Measurements from ENCODE around the gene DENND2D. TPM values are rescaled to one million over a fixed set of nuclear protein-coding genes. Genes with fewer than 3 reads are reported as not detected.

Gene DENND2D
- total RNA-seq, 1 experiment from 2014 or later: not detected

- DNase-seq (ENCODE audit: low read depth): peak; percentile 96
These were observed 60.3 kb downstream of the DENND2D start, which contains the start of the genes CEPT1 and DRAM2 for GRCh38 chr1:111139956-111140679. TSS of gene CEPT1 (plus strand) at chr1:111140223. CDS start at chr1:111147715, 7,492 bp downstream. TSS of gene DRAM2 (minus strand) at chr1:111140093. CDS start at chr1:111131554, 8,539 bp downstream.

GRCh38 chr1:111139324-111139955, 61.0 kb downstream of the DENND2D start:
- DNase-seq (ENCODE audit: low read depth): peak; percentile 62

Other genes with a start within 250 kb of the DENND2D start
- 32.3 and 44.7 TPM in 2 replicates for gene LRIF1, start 236.7 kb downstream of the DENND2D start, total RNA-seq (2014; rRNA removed; shearing (Covaris generic))
- 57.0 and 60.2 TPM in 2 replicates for gene DRAM2, start 60.6 kb downstream of the DENND2D start, total RNA-seq (2014; rRNA removed; shearing (Covaris generic))
- gene CEPT1, start 60.4 kb downstream of the DENND2D start, total RNA-seq (2014; rRNA removed; shearing (Covaris generic)): 34.4 and 38.7 TPM in 2 replicates
- 2.6 and 5.5 TPM in 2 replicates for gene CHI3L2, start 27.1 kb upstream of the DENND2D start, total RNA-seq (2014; rRNA removed; shearing (Covaris generic))
- not detected in 2 replicates for gene CHIA, start 90.2 kb upstream of the DENND2D start, total RNA-seq (2014; rRNA removed; shearing (Covaris generic))
- 0.20 TPM in 1 of 2 replicates, not detected in the other for gene OVGP1, start 227.1 kb upstream of the DENND2D start, total RNA-seq (2014; rRNA removed; shearing (Covaris generic))
- gene WDR77, start 248.6 kb upstream of the DENND2D start, total RNA-seq (2014; rRNA removed; shearing (Covaris generic)): 53.6 and 62.8 TPM in 2 replicates
- gene ATP5PB, start 248.8 kb upstream of the DENND2D start, total RNA-seq (2014; rRNA removed; shearing (Covaris generic)): 707 and 736 TPM in 2 replicates

Data from RPMI7951 (cell line).